Colonic mucosa (tissue), 4 donors: ENCODE results near the gene EPB41L2. TPM values are rescaled to one million over a fixed set of nuclear protein-coding genes. Genes with fewer than 3 reads are reported as not detected.
"Not testable (repeated sequence)": the region's sequence is repeated elsewhere in the genome, so short reads cannot be mapped to it uniquely, and the experiment has no call there.

Experiments
- DNase-seq: peaks from one replicate; pipeline ENCODE4 v3.0.0-alpha.2; 2020
- H3K27ac ChIP-seq: fragments of 200-600 bp; one replicate; pipeline ENCODE4 v1.8.0; 2021
- H3K27me3 ChIP-seq: fragments of 200-600 bp; one replicate; pipeline ENCODE4 v1.8.0; 2021
- H3K36me3 ChIP-seq: fragments of 200-600 bp; one replicate; pipeline ENCODE4 v1.8.0; 2021
- H3K4me1 ChIP-seq: fragments of 200-600 bp; one replicate; pipeline ENCODE4 v1.8.0; 2021; ENCODE audit warnings: mild to moderate bottlenecking
- H3K4me3 ChIP-seq: fragments of 200-600 bp; one replicate; pipeline ENCODE4 v1.8.0; 2021
- H3K9ac ChIP-seq, 2 donors: one replicate each; pipeline ENCODE4 v1.7.0; 2013; ENCODE audit warnings: control low read depth in 2 of 2, low read depth in 2 of 2, low read length in 2 of 2
- H3K9me3 ChIP-seq: fragments of 200-600 bp; one replicate; pipeline ENCODE4 v1.8.0; 2021
- intact Hi-C: fragments of 100-400 bp; cut with DNase I; formaldehyde crosslinking; loops from one replicate; pipeline ENCODE4 v1.14.1; 2022
- total RNA-seq, 2 donors: library from RNA; stranded (reverse); fragmentation: NEBNext Ultra II Directional in 1 of 2; extraction: Animal tissue kit (Norgen Biotek cat#: 25700) in 1 of 2; gene quantifications; one replicate each; pipeline ENCODE4 v1.2.1, GENCODE V29; 2021
- TF ChIP-seq, protein P1 (sequence below): fragments of 200-600 bp; IDR thresholded peaks from one replicate; pipeline ENCODE4 v1.8.0; 2022; ENCODE audit warnings: antibody characterized with exemption, mild to moderate bottlenecking
- donor health status: healthy.
- donor health status: DM: no; HTN: no; CAD: no.
- donor health status: DM: no; HTN: no; CAD: no.

Gene EPB41L2
- total RNA-seq, 2 donors from 2014 or later = 106 to 113 TPM

GRCh38 chr6:130810307-130811030 is 252.6 kb downstream of the EPB41L2 start:
- H3K4me1 ChIP-seq = no peaks in the 10 kb centered on the region
- H3K27ac ChIP-seq = no peak overlapping the region
- TF ChIP-seq, protein P1, sequence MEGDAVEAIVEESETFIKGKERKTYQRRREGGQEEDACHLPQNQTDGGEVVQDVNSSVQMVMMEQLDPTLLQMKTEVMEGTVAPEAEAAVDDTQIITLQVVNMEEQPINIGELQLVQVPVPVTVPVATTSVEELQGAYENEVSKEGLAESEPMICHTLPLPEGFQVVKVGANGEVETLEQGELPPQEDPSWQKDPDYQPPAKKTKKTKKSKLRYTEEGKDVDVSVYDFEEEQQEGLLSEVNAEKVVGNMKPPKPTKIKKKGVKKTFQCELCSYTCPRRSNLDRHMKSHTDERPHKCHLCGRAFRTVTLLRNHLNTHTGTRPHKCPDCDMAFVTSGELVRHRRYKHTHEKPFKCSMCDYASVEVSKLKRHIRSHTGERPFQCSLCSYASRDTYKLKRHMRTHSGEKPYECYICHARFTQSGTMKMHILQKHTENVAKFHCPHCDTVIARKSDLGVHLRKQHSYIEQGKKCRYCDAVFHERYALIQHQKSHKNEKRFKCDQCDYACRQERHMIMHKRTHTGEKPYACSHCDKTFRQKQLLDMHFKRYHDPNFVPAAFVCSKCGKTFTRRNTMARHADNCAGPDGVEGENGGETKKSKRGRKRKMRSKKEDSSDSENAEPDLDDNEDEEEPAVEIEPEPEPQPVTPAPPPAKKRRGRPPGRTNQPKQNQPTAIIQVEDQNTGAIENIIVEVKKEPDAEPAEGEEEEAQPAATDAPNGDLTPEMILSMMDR = no peak
- H3K27me3 ChIP-seq = no peaks in the 10 kb centered on the region
- no peaks in the 10 kb centered on the region for H3K9me3 ChIP-seq
- intact Hi-C loops = no loop called here
- H3K36me3 ChIP-seq = no peaks in the 10 kb centered on the region
- no peak overlapping the region for H3K9ac ChIP-seq
- H3K4me3 ChIP-seq = no peak overlapping the region
- DNase-seq = no peak

GRCh38 chr6:130801368-130801767 is 261.7 kb downstream of the EPB41L2 start:
- H3K27ac ChIP-seq, H3K4me3 ChIP-seq, DNase-seq, H3K27me3 ChIP-seq, H3K4me1 ChIP-seq, intact Hi-C loops, H3K9me3 ChIP-seq, H3K36me3 ChIP-seq, H3K9ac ChIP-seq: not testable (repeated sequence)

- Histone ChIP-seq H3K27me3 (no peaks in the 10 kb centered on the region), H3K4me1 (no peaks in the 10 kb centered on the region), H3K36me3 (no peaks in the 10 kb centered on the region), H3K4me3 (no peak overlapping the region), H3K9me3 (no peaks in the 10 kb centered on the region), H3K9ac (no peak overlapping the region), H3K27ac (no peak overlapping the region)
- TF ChIP-seq, protein P1 = no peak
- no peak for DNase-seq
- intact Hi-C loops = no loop called here
Observed at GRCh38 chr6:130797061-130797460, 266.0 kb downstream of the EPB41L2 start.

- Histone ChIP-seq H3K4me3 (no peak overlapping the region), H3K27me3 (no peaks in the 10 kb centered on the region), H3K9me3 (no peaks in the 10 kb centered on the region), H3K4me1 (no peaks in the 10 kb centered on the region), H3K27ac (no peak overlapping the region), H3K9ac (no peak overlapping the region), H3K36me3 (no peaks in the 10 kb centered on the region)
- no peak for DNase-seq
- intact Hi-C loops = no loop called here
- TF ChIP-seq, protein P1 = no peak
Observed at GRCh38 chr6:130796313-130796905, 266.6 kb downstream of the EPB41L2 start.

DNA sequence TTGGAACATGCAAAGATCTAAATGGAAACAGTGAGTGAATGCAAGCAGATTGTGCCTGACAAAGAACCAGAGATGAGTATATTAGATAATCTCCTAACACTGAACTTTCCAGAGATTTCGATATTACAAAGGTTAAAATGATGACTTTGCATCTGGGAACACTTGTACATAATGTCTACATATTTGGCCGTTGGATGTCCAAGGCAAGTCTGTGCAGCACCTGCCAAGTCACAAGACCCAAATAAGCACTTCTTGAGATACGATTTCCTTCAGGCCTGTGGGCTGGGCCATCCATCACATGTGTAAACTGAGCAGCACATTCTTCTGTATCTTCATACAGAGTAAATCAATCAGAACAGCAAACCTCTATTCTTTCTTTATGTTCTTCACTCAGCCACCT is 268.3 kb downstream of the EPB41L2 start:
- no peak for DNase-seq

More for the DNA sequence above, 268.3 kb downstream of the EPB41L2 start:
- H3K4me3 ChIP-seq = no peak overlapping the region
- intact Hi-C loops = no loop called here
- no peaks in the 10 kb centered on the region for H3K27me3 ChIP-seq
- H3K9me3 ChIP-seq = no peaks in the 10 kb centered on the region
- TF ChIP-seq, protein P1 = no peak
- H3K4me1 ChIP-seq = no peaks in the 10 kb centered on the region
- H3K9ac ChIP-seq = no peak overlapping the region
- no peaks in the 10 kb centered on the region for H3K36me3 ChIP-seq
- H3K27ac ChIP-seq = no peak overlapping the region
